Measurements from ENCODE around the gene TMEM119. TPM values are rescaled to one million over a fixed set of nuclear protein-coding genes. Genes with fewer than 3 reads are reported as not detected.

The TMEM119 gene
- total and polyA plus RNA-seq, 9 of the 15 experiments (the other 6 are each of a cell fraction or from before 2014, with no cell fraction given): 0.18 TPM; not detected in 8

DNA sequence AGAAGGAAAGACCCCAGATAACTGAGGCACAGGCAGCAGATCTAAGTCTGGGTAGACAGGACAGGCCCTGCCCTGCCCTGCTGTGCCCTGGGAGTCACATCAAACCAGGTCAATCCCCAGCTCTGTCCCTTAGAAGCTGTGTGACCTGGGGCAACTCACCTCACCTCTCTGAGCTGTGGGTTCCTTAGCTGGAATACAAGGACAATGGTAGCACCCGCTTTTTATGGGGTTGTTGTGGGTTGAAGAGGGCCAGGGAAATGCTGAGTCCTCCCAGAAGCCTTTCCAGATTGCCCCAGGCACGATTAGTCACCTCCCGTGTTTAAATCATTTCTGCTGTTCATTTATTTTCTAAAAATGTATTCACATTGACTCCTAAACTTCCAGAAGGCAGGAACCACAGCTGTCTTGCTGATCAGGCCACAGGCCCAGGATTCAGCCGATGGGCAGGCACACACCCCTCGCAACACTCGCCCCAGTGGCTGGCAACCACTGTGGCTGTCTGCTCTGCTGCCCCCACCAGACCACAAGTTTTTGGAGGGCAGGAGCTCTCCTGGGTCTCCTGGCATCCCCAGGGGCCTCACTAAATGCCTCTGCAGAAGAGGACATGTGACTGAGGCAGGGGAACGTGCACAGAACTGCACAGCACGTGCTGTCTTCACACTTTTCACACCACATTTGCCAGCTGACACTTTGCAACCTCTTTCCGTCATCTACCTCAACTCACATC is 32.8 kb upstream of the TMEM119 start:
- no peak for ATAC-seq
- in situ Hi-C loops (cut with MboI) (no loop called here), intact Hi-C loops (cut with micrococcal nuclease) (loop anchor here (5.0 kb wide), 1 partner anchor 62 kb away; no protein-coding TSS in a partner anchor)
- Histone ChIP-seq H3K4me2 (ENCODE audit: insufficient read depth, low read length) (peak overlapping the region; percentile 98), H2AFZ (ENCODE audit: low read depth, low read length) (no peak overlapping the region), H3K27me3 (ENCODE audit: control insufficient read depth in 2 of 2, insufficient read depth in 2 of 2, low read length in 2 of 2) (no peaks in the 10 kb centered on the region), H3K9me1 (ENCODE audit: control insufficient read depth, insufficient read depth, low read length) (no peaks in the 10 kb centered on the region), H3K4me1 (replicated peaks in 1 of 2; ENCODE audit: control insufficient read depth in 2 of 2, insufficient read depth in 2 of 2, low read length in 2 of 2) (peaks cover 66% of the 10 kb centered on the region in 2 experiments), H3K4me3 (peak overlapping the region; percentile 90), H3K9ac (ENCODE audit: insufficient read depth in 1 of 2, low read depth in 2 of 2, low read length in 2 of 2) (peak overlapping the region; percentile 91 to 100), H3K36me3 (ENCODE audit: control insufficient read depth, insufficient read depth, low read length) (peaks cover 18% of the 10 kb centered on the region; the same call in 2 of the 3 replicates), H3K79me2 (ENCODE audit: control insufficient read depth, insufficient read depth, low read length) (peaks cover 51% of the 10 kb centered on the region), H3K27ac (ENCODE audit: extremely low read depth, low read depth, low read length) (peak overlapping the region; percentile 96), H3K9me3 (replicated peaks; ENCODE audit: control insufficient read depth, insufficient read depth, low read depth, low read length) (no peaks in the 10 kb centered on the region), H4K20me1 (replicated peaks; ENCODE audit: control insufficient read depth, insufficient read depth, low read length) (no peaks in the 10 kb centered on the region)
- POLR2A ChIA-PET: interaction anchor here (0.7 to 7.4 kb wide), 5 partner anchors 10 to 186 kb away, joined by 3 to 69 read pairs (median 4); no protein-coding TSS in a partner anchor
- no TSS peak for BruUV-seq (replicated peaks)
- no peak for FAIRE-seq
- WGBS (ENCODE audit: insufficient coverage, low coverage, missing lambda C conversion rate): 44% methylated on average over 9 of the region's 9 CpGs
- peak in 1 of 4 experiments; percentile 31 for DNase-seq (ENCODE audit: extremely low read depth in 1 of 4, low spot score in 3 of 4)
- CTCF ChIA-PET (ENCODE audit: low intra/inter-chr PET ratio): no interaction called here
- peak; percentile 12 for TF ChIP-seq DACH1 (IDR thresholded peaks at IDR 0.05; ENCODE audit: partially characterized antibody)
- peak; percentile 1 for TF ChIP-seq RBBP5 (IDR thresholded peaks at IDR 0.05; ENCODE audit: borderline replicate concordance, insufficient read depth, low read length, poor library complexity, severe bottlenecking)
- TF ChIP-seq, protein P1, sequence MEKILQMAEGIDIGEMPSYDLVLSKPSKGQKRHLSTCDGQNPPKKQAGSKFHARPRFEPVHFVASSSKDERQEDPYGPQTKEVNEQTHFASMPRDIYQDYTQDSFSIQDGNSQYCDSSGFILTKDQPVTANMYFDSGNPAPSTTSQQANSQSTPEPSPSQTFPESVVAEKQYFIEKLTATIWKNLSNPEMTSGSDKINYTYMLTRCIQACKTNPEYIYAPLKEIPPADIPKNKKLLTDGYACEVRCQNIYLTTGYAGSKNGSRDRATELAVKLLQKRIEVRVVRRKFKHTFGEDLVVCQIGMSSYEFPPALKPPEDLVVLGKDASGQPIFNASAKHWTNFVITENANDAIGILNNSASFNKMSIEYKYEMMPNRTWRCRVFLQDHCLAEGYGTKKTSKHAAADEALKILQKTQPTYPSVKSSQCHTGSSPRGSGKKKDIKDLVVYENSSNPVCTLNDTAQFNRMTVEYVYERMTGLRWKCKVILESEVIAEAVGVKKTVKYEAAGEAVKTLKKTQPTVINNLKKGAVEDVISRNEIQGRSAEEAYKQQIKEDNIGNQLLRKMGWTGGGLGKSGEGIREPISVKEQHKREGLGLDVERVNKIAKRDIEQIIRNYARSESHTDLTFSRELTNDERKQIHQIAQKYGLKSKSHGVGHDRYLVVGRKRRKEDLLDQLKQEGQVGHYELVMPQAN (IDR thresholded peaks at IDR 0.05; ENCODE audit: borderline replicate concordance): no peak
- TF ChIP-seq SMARCC2 (IDR thresholded peaks at IDR 0.05; ENCODE audit: low read depth): no peak
- TF ChIP-seq, protein P2, sequence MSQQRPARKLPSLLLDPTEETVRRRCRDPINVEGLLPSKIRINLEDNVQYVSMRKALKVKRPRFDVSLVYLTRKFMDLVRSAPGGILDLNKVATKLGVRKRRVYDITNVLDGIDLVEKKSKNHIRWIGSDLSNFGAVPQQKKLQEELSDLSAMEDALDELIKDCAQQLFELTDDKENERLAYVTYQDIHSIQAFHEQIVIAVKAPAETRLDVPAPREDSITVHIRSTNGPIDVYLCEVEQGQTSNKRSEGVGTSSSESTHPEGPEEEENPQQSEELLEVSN (IDR thresholded peaks at IDR 0.05; ENCODE audit: borderline replicate concordance in 1 of 2, extremely low read depth in 1 of 2, insufficient read depth in 1 of 2, insufficient read length in 1 of 2, low read depth in 1 of 2, low read length in 1 of 2, poor library complexity in 1 of 2, severe bottlenecking in 1 of 2): peak; percentile 65 to 85
- TF ChIP-seq ZNF766 (CRISPR knock-in tag; conservative IDR thresholded peaks at IDR 0.05): peak; percentile 62
- TF ChIP-seq RBM25 (IDR thresholded peaks at IDR 0.05; ENCODE audit: low read depth, low read length, severe bottlenecking): peak; percentile 89
- TF ChIP-seq NCOA2 (IDR thresholded peaks at IDR 0.05; ENCODE audit: partially characterized antibody in 2 of 2): no peak
- no peak for TF ChIP-seq MCM2 (IDR thresholded peaks at IDR 0.05; ENCODE audit: low read depth)
- TF ChIP-seq, protein P3, sequence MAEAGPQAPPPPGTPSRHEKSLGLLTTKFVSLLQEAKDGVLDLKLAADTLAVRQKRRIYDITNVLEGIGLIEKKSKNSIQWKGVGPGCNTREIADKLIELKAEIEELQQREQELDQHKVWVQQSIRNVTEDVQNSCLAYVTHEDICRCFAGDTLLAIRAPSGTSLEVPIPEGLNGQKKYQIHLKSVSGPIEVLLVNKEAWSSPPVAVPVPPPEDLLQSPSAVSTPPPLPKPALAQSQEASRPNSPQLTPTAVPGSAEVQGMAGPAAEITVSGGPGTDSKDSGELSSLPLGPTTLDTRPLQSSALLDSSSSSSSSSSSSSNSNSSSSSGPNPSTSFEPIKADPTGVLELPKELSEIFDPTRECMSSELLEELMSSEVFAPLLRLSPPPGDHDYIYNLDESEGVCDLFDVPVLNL (CRISPR knock-in tag; IDR thresholded peaks at IDR 0.05; ENCODE audit: low read depth): no peak
- no peak for TF ChIP-seq PCBP2 (IDR thresholded peaks at IDR 0.05; ENCODE audit: low read depth, low read length, poor library complexity, severe bottlenecking)
- TF ChIP-seq MECOM (CRISPR knock-in tag; IDR thresholded peaks at IDR 0.05): 0 out of 2 replicates have a peak, but pooled peaks have one; percentile 6
- TF ChIP-seq SMAD4 (CRISPR knock-in tag; conservative IDR thresholded peaks at IDR 0.05): peak; percentile 53
- TF ChIP-seq, protein P4, sequence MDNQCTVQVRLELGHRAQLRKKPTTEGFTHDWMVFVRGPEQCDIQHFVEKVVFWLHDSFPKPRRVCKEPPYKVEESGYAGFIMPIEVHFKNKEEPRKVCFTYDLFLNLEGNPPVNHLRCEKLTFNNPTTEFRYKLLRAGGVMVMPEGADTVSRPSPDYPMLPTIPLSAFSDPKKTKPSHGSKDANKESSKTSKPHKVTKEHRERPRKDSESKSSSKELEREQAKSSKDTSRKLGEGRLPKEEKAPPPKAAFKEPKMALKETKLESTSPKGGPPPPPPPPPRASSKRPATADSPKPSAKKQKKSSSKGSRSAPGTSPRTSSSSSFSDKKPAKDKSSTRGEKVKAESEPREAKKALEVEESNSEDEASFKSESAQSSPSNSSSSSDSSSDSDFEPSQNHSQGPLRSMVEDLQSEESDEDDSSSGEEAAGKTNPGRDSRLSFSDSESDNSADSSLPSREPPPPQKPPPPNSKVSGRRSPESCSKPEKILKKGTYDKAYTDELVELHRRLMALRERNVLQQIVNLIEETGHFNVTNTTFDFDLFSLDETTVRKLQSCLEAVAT (IDR thresholded peaks at IDR 0.05): no peak
